ENCODE measurements around the gene GATAD2A.
"Not testable (repeated sequence)": the region's sequence is repeated elsewhere in the genome, so short reads cannot be mapped to it uniquely, and the experiment has no call there.

Gene GATAD2A

GRCh38 chr19:19447536-19448237 lies 42.2 kb downstream of the GATAD2A start:
- peak; percentile 41 for DNase-seq

GRCh38 chr19:19448238-19448544 lies 42.7 kb downstream of the GATAD2A start:
- no peak for DNase-seq

GRCh38 chr19:19451429-19452242 lies 46.2 kb downstream of the GATAD2A start:
- no peak for DNase-seq

- no peak for DNase-seq
Observed at GRCh38 chr19:19452243-19453124, 47.0 kb downstream of the GATAD2A start.

GRCh38 chr19:19453125-19453454 lies 47.6 kb downstream of the GATAD2A start:
- DNase-seq: no peak

GRCh38 chr19:19455166-19455919 lies 49.9 kb downstream of the GATAD2A start:
- not testable (repeated sequence) for DNase-seq

GRCh38 chr19:19457671-19458070 lies 52.2 kb downstream of the GATAD2A start:
- no peak for DNase-seq

- no peak for DNase-seq
Observed at GRCh38 chr19:19458110-19458816, 52.8 kb downstream of the GATAD2A start.

GRCh38 chr19:19459073-19459472 lies 53.6 kb downstream of the GATAD2A start:
- DNase-seq: no peak

- peak; percentile 62 for DNase-seq
Observed at GRCh38 chr19:19459707-19460251, 54.3 kb downstream of the GATAD2A start.

GRCh38 chr19:19460258-19460731 lies 54.8 kb downstream of the GATAD2A start:
- DNase-seq: peak; percentile 18

GRCh38 chr19:19460761-19461265 lies 55.3 kb downstream of the GATAD2A start:
- peak; percentile 52 for DNase-seq

GRCh38 chr19:19461306-19461670 lies 55.8 kb downstream of the GATAD2A start:
- DNase-seq: no peak

- DNase-seq: no peak
Observed at GRCh38 chr19:19461671-19462622, 56.5 kb downstream of the GATAD2A start.

- DNase-seq: no peak
Observed at GRCh38 chr19:19463348-19464117, 58.1 kb downstream of the GATAD2A start.

GRCh38 chr19:19464339-19465098 lies 59.0 kb downstream of the GATAD2A start:
- no peak for DNase-seq

GRCh38 chr19:19465436-19466070 lies 60.1 kb downstream of the GATAD2A start:
- DNase-seq: no peak

- no peak for DNase-seq
Observed at GRCh38 chr19:19466201-19466600, 60.7 kb downstream of the GATAD2A start.

All from activated CD4-positive, alpha-beta T cell treated with anti-CD3 and anti-CD28 coated beads, Interleukin-2, amount 50 U/mL, for 1 hour (primary cell).